ENCODE results near the gene GRIK1.
"Not testable (repeated sequence)": the region's sequence is repeated elsewhere in the genome, so short reads cannot be mapped to it uniquely, and the experiment has no call there.

The GRIK1 gene

GRCh38 chr21:29939924-29940275 lies at the start of gene GRIK1:
TSS of gene GRIK1 (minus strand) at chr21:29939996.
- DNase-seq = no peak

DNA sequence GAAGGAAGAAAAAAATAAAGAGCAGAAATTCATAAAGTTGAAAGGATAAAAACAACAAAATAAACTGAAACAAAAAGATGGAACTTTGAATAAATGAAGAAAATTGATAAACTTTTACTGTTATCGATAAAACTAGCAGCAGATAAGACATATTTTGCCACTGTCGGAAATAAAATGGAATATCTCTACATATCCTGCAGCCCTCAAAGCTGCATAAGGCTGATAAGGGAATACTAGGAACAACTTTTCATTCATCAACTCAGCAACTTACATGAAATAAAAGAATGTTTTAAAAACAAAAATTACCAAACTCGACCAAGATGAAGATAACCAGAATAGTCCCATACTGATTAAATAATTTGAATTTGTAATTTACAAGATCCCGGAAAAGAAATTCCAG lies 48.0 kb upstream of the GRIK1 start:
- DNase-seq = no peak

GRCh38 chr21:29985866-29986265 lies 46.1 kb upstream of the GRIK1 start:
- DNase-seq = no peak

- DNase-seq = no peak
These were observed 39.2 kb upstream of the GRIK1 start for GRCh38 chr21:29979043-29979442.

- DNase-seq = no peak
These were observed 36.0 kb upstream of the GRIK1 start for GRCh38 chr21:29975776-29976175.

GRCh38 chr21:29973258-29973657 lies 33.5 kb upstream of the GRIK1 start:
- no peak for DNase-seq

GRCh38 chr21:29961291-29962027 lies 21.7 kb upstream of the GRIK1 start:
- no peak for DNase-seq

- no peak for DNase-seq
These were observed 18.8 kb upstream of the GRIK1 start for GRCh38 chr21:29958551-29958950.

GRCh38 chr21:29958035-29958434 lies 18.2 kb upstream of the GRIK1 start:
- DNase-seq = not testable (repeated sequence)

DNA sequence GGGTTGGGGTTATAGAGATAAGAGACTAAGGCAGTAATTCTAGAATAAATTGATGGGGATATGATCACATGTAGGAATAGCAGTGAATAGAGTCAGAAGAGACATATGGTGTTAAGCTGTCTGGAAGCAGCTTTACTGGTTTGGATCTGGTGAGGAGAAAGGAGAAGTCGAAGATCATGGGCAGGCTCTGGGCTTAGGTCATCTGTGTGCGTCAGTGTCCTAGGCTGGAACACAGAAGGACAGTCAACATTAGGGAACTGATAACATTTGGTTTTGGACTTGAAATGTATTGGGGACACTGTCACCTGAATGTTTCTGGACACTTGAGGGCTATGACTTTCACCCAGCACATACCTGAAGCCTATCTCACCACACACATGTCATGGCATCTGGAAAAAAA lies 13.9 kb upstream of the GRIK1 start:
- DNase-seq = no peak

DNA sequence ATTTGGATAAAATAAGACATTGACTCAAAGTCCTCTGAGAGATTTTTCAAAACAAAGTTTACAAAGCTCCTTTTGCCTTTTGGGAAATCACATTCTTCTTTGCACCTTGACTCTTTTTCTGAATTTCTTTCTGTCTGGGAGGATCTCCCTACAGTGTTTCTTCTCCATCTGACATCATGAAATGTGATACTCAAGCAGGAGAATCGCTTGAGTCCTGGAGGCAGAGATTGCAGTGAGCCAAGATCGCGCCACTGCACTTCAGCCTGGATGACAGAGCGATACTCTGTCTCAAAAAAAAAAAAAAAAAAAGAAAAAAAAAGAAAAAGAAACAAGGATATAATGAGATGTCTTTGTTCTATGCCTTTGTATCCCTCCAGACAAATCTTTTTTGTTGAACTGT lies 13.3 kb upstream of the GRIK1 start:
- no peak for DNase-seq

GRCh38 chr21:29951911-29952310 lies 12.1 kb upstream of the GRIK1 start:
- no peak for DNase-seq

- DNase-seq = no peak
These were observed 10.2 kb upstream of the GRIK1 start for GRCh38 chr21:29949991-29950390.

DNA sequence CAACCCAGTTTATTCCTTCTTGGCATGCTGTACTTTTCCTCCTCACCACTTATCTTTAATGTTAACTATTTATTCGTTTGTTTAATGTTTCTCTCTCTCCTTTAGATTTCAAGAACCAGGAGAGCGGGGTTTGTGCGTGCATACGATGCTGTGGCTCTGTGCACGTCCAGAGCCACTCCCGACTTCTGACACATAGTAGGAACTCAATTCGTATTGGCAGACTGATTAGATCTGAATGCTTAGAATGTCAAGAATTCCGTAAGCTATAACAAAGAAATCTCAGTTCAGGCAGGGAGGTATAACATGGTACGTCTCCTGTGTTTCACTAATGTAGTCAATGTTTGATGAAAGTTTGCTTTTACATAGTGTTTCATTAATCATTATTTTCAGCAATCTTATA lies 7.3 kb upstream of the GRIK1 start:
- no peak for DNase-seq

- no peak for DNase-seq
These were observed 4.1 kb upstream of the GRIK1 start for GRCh38 chr21:29943885-29944284.

- no peak for DNase-seq
These were observed 2.2 kb upstream of the GRIK1 start for GRCh38 chr21:29942034-29942433.

DNA sequence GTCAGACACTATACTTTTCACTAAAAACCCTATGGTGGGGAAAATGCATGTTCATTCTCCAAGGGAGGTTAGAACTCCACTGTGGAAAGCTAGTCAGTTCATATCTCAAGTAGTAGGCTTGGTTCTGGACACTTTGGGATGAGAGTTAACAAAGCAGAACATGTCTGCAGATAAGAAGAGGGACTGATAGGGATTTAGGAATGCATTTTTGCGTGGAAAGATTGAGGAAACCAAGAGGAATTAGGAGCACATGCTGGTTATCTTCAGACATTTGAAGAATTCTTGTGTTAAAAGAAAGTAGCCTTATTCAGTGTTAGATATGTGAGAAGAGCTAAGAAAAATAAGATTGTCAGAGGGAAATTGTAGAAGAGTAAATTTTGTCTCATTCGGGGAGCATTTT lies 1.2 kb upstream of the GRIK1 start:
- no peak for DNase-seq

GRCh38 chr21:29940361-29940760 lies 565 bp upstream of the GRIK1 start:
- no peak for DNase-seq

DNA sequence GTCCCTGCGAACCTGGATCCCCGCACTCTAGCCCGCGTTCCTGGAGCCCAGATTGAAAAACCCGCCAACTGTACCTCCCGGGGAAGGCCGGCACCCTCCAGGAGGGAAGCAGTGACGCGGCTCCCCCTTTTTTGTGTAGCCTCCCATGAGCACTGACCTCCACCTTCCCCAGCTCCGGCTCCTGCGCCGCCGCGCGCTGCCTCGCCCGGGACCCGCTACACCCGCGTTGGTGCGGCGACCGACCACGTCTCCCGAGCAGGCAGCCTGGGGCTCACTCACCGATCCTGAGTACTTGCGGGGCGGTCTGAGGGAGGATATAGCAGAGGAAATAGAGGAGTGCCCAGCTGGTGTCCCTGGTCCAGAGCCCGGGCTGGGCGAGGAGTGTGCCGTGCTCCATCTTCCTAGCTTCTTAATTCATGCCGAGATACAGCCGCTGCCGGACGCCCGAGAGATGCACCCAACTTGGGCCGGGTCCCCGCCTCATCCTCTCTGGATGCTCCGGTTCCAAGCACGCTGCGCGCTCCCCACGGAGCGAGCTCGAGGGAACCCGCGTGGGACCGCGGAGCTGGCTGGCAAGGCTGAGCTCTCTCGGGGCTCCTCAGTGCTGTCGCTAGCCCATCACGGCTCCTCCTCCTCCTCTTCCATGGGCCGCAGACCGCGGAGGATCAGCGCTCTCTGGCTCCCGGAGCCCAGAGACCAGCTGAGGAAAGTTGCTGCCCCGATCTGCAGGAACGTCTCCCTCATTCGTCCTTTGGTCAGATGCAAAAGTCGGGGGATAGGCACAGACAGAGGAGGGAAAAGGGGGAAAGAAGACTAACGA lies 482 bp downstream of the GRIK1 start:
- no peak for DNase-seq

DNA sequence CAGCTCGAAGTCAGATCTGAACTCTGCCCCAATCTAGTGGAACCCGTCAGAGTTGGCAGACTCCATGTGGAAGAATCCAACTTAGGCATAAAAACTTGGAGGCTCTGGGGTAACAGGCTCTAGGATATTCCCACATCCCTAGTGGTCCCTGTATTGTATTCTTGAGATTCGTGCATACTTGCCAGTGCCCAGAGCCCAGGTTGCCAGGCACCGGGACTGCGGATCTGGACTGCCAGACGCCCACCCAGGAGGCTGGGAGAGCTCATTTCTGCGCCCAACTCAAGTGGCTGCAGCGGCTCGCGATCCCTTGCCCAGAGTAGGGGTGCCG lies 1.1 kb downstream of the GRIK1 start:
- DNase-seq = no peak

- DNase-seq = no peak
These were observed 6.7 kb downstream of the GRIK1 start for GRCh38 chr21:29933088-29933487.

DNA sequence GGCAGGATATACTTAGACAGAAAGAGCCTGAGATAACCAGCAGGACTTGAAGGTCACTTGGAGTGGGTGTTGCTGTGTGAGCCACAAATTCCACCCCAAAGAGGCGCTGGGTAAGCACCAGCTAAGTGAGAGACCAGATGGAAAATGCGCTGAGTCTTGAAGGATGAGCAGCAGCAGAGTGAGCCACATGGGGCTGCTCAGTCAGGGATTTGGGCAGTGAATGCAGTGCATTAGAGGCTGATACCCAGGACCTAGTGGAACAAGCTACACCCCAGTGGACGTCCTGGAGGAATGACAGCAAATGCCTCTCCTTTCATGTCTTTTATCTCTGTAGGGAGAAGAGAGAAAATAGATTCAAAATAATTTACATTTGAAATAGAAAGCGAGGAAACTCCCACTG lies 11.3 kb downstream of the GRIK1 start:
- no peak for DNase-seq

- DNase-seq = no peak
These were observed 18.9 kb downstream of the GRIK1 start for GRCh38 chr21:29920938-29921337.

- no peak for DNase-seq
These were observed 25.5 kb downstream of the GRIK1 start for GRCh38 chr21:29914326-29914725.

DNA sequence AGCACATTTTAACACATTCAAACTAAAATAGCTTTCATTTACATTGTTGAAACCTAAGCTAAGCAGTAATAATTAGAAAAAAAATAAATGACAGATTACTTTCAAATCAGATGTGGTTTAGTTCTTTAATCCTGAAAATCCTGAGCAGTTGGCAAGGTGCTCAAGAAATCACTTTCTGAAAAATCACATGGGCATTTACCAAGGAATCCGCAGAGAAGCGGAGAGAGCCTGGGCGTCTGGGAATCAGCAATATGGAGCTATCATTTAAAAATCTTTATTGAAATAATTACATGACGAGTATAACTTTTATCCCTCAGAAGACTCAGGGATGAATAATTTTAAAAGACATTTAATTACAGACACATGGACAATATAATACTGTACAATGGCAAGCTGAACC lies 30.2 kb downstream of the GRIK1 start:
- DNase-seq = no peak
